Measurements from ENCODE around the gene RETN. TPM values are rescaled to one million over a fixed set of nuclear protein-coding genes. Genes with fewer than 3 reads are reported as not detected.

RETN gene
- not detected in 2 replicates for total RNA-seq

GRCh38 chr19:7668842-7669241 is at the start of gene RETN:
Gene RETN, plus strand, starts transcription at chr19:7669049. Its CDS starts 278 bp downstream, at chr19:7669327.

GRCh38 chr19:7629347-7630054 is 39.3 kb upstream of the RETN start, which contains the start of the genes PET100 and XAB2:
Gene PET100, plus strand, starts transcription at chr19:7629793. Its CDS starts 41 bp downstream, at chr19:7629834.
Gene XAB2, minus strand, starts transcription at chr19:7629545. Its CDS starts 18 bp downstream, at chr19:7629527.

GRCh38 chr19:7633698-7634097 is 35.2 kb upstream of the RETN start, which contains the start of gene PCP2:
Gene PCP2, minus strand, starts transcription at chr19:7633719. Its CDS starts 262 bp downstream, at chr19:7633457.

GRCh38 chr19:7636691-7637373 is 32.0 kb upstream of the RETN start, which contains the start of gene STXBP2:
Gene STXBP2, plus strand, starts transcription at chr19:7637110. Its CDS starts 40 bp downstream, at chr19:7637150.

GRCh38 chr19:7676854-7677253 is 8.0 kb downstream of the RETN start, which contains the start of gene MCEMP1:
Gene MCEMP1, plus strand, starts transcription at chr19:7677090. Its CDS starts 31 bp downstream, at chr19:7677121.

GRCh38 chr19:7680606-7681339 is 11.9 kb downstream of the RETN start, which contains the start of gene TRAPPC5:
Gene TRAPPC5, plus strand, starts transcription at chr19:7680833. Its CDS starts 1,421 bp downstream, at chr19:7682254.

GRCh38 chr19:7701654-7702457 is 33.0 kb downstream of the RETN start, which contains the start of gene FCER2:
Gene FCER2, minus strand, starts transcription at chr19:7702131. Its CDS starts 2,371 bp downstream, at chr19:7699760.

Other genes starting within 250 kb of the RETN start
- 1.5 and 2.1 TPM in 2 replicates for gene PEX11G, start 180.0 kb upstream of the RETN start, total RNA-seq
- gene ZNF358, start 152.9 kb upstream of the RETN start, total RNA-seq, result 9.1 and 14.9 TPM in 2 replicates
- gene MCOLN1, start 146.4 kb upstream of the RETN start, total RNA-seq, result 6.0 and 9.6 TPM in 2 replicates
- 85.8 and 164 TPM in 2 replicates for gene PNPLA6, start 133.3 kb upstream of the RETN start, total RNA-seq
- gene CAMSAP3, start 73.2 kb upstream of the RETN start, total RNA-seq, result 0.19 TPM in 1 of 2 replicates, not detected in the other
- gene XAB2, start 39.5 kb upstream of the RETN start, total RNA-seq, result 19.9 and 44.2 TPM in 2 replicates
- 25.8 and 45.2 TPM in 2 replicates for gene PET100, start 39.3 kb upstream of the RETN start, total RNA-seq
- gene PCP2, start 35.3 kb upstream of the RETN start, total RNA-seq, result not detected in 2 replicates
- 27.7 and 49.4 TPM in 2 replicates for gene STXBP2, start 31.9 kb upstream of the RETN start, total RNA-seq
- not detected in 2 replicates for gene MCEMP1, start 8.0 kb downstream of the RETN start, total RNA-seq
- gene TRAPPC5, start 11.8 kb downstream of the RETN start, total RNA-seq, result 52.0 and 117 TPM in 2 replicates
- not detected in 2 replicates for gene FCER2, start 33.1 kb downstream of the RETN start, total RNA-seq
- gene CLEC4G, start 63.1 kb downstream of the RETN start, total RNA-seq, result not detected in 2 replicates
- gene CD209, start 78.5 kb downstream of the RETN start, total RNA-seq, result not detected in 2 replicates
- 0.44 TPM in 1 of 2 replicates, not detected in the other for gene CLEC4M, start 94.2 kb downstream of the RETN start, total RNA-seq
- gene EVI5L, start 161.2 kb downstream of the RETN start, total RNA-seq, result 11.0 and 16.7 TPM in 2 replicates
- gene PRR36, start 205.3 kb downstream of the RETN start, total RNA-seq, result 0.13 TPM in 1 of 2 replicates, not detected in the other
- 0.32 and 1.1 TPM in 2 replicates for gene LRRC8E, start 219.5 kb downstream of the RETN start, total RNA-seq
- 8.1 and 12.8 TPM in 2 replicates for gene MAP2K7, start 234.8 kb downstream of the RETN start, total RNA-seq
- gene TGFBR3L, start 245.8 kb downstream of the RETN start, total RNA-seq, result 0.38 TPM in 1 of 2 replicates, not detected in the other